HG03039 (cell line): ENCODE measurements around the gene MAD1L1.
"Not testable (repeated sequence)": the region's sequence is repeated elsewhere in the genome, so short reads cannot be mapped to it uniquely, and the experiment has no call there.

Experiments used
- ATAC-seq: cut with Tn5 transposase; IDR thresholded peaks from one replicate; pipeline ENCODE4 v1.9.1; 2021; ENCODE audit warnings: mild to moderate bottlenecking, moderate library complexity; ENCODE audit not compliant: unreplicated experiment

MAD1L1 gene

DNA sequence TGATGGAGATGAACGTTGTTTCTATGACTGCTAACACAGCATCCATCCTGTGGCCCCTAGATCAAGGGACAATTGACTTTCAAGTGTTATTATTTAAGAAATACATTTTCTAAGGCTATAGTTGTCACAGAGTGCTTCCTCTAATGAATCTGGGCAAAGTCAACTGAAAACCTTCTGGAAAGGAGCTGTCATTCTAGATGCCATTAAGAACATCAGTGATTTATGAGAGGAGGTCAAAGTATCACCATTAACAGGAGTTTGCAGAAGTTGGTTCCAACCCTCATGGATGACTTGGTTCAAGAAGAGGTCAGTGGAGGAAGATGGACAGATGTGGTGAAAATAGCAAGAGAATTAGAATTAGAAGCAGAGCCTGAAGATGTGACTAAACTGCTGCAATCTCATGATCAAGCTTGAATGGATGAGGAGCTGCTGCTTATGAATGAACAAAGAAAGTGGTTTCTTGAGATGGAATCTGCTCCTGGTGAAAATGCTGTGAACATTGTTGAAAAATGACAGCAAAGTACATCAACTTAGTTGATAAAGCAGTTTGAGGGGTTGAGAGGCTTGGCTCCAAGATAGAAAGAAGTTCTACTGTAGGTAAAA lies 400.7 kb downstream of the MAD1L1 start:
- not testable (repeated sequence) for ATAC-seq

DNA sequence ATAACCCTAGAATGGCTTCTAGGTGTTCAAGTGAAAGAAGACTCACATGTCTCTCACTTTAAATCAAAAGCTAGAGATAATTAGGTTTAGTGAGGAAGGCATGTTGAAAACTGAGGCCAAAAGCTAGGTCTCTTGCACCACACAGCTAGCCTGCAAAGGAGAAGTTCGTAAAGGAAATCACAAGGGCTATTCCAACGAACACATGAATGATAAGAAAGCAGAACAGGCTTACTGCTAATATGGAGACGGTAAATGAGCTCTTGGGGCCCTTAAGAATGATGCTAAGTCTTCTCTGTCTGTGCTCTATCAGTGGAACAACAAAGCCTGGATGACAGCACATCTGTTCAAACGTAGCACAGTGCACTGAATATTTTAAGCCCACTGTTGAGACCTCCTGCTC lies 401.3 kb downstream of the MAD1L1 start:
- not testable (repeated sequence) for ATAC-seq

DNA sequence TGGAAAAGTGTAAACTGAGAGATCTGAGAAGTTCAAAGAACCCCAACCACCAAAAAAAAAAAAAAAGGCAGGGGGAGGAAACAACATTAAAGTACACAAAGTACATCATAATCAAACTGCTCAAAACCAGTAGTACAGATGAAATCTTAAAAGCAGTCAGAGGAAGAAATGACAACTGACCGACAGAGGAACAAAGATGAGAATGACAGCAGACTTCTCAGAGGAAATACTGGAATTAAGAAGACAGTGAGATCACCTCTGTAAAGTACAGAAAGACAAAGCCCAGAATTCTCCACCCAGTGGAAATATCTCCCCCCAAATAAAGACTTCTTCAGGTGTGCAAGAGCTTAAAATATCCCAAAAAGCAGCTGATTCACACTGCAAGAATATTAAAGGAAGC lies 403.1 kb downstream of the MAD1L1 start:
- not testable (repeated sequence) for ATAC-seq

DNA sequence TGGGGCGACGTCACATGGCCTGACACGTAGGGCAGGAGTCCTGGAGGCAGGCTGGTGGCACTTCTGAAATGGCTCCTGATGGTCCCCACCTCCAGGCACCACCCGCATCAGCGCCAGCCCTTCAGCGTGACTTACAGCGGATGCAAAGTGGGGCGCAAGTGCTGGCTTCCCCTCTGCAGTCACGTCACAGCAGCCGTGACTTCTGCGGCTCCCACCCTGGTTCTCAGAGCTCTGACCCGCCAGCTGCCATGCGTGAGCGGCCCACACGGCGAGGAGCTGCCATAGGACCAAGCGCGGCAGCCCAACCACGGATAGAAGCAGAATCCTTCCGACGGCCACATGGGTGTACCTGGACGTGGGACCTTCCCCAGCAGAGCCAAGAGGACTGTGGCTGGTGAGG lies 403.6 kb downstream of the MAD1L1 start:
- ATAC-seq, result no peak

DNA sequence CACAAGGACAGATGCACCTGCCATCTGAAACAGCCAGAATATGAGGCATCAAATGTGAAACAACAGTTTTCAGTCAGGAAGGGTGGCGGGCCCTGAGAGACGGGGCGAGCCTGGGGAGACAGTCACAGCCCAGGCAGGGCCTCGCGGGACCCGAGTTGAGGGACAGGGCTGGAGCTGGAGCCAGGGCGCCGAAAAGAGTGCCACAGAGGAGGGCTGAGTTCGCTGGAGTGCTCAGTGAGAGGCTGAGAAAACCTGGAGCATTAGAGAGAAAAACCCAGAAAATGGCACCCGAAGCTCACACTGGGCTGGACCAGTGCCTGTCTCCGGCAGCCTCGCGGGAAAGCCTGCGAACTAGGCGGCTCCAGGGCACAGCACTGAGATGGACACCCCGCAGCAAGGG lies 404.6 kb downstream of the MAD1L1 start:
- not testable (repeated sequence) for ATAC-seq

DNA sequence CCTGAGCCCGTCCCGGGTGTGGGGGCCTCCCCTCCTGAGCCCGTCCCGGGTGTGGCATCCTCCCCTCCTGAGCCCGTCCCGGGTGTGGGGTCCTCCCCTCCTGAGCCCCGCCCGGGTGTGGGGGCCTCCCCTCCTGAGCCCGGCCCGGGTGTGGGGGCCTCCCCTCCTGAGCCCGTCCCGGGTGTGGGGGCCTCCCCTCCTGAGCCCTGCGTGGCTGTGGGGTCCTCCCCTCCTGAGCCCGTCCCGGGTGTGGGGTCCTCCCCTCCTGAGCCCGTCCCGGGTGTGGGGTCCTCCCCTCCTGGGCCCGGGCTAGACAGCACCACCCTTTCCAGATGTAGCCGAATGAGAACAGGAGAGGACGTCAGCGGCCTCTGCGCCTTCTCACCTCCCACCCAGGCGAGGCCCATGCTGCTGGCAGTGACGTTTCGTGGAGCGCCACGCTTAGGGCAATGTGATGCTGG lies 405.2 kb downstream of the MAD1L1 start:
- not testable (repeated sequence) for ATAC-seq

DNA sequence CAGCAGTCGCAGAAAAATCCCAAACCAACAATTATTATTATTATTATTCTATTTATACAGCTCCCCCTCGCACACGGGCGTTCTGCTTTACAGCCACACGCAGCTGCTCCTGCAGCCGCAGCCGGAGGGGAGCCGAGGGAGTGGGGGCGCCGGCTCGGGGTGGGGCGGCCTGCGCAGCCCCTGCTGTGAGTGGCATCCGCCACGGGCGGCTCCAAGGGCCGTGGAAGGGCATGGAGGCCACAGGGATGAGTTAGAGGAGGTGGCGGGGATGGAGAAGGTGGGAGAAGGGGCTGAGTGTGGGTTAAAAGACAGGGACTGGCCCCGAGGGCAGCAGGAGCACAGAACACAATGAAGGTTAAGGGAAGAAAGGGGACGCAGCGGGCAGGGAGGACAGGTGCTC lies 405.8 kb downstream of the MAD1L1 start:
- ATAC-seq, result not testable (repeated sequence)

DNA sequence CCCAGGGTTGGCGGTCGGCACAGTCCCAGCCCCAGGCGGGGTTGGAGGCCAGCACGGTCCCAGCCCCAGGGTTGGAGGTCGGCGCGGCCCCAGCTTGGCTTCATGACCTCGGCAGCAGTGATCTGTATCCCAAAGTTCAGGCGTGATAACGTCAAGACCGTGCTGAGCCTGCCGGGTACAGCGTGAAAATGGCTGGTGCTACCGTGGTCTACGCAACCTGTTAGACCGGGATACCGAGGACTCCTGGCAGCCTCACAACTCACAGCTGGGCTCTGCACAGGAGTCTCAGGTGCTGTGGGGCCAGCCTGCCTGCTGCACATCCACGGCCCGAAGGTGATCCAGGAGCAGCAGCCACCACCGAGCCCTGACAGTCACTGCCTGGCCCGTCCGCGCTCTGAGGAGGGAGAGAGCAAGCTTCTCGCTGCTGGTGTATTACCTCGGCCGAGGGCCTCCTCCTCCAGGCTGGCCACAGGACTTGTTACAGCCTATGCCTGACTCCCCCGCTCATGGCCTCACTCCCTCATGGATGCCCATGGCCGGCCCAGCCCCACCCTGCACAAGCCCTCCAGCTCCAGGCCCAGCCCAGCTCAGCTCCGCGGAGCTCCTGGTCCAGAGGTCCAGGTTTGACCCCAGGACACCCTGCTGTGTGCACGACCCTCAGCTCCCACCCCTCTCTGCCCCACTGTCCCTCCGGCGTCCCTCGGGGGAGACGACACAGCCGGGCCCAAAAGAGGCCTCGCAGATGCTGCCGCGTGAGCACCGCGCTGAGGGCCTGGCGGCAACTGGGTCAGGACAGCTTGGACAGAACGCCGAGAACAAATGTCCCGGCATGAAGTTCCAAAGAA lies 406.6 kb downstream of the MAD1L1 start:
- ATAC-seq, result no peak

DNA sequence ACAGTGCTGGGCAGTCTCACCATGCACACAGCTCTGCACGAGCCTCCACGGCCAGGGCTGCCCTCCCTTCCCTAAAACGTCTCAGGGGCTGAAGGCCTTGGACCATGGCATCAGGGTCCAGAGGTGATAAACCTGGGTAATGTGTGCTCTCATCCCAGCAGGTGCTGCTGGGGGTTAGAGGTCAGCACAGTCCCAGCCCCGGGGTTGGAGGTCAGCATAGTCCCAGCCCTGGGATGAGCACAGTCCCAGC lies 407.2 kb downstream of the MAD1L1 start:
- not testable (repeated sequence) for ATAC-seq

DNA sequence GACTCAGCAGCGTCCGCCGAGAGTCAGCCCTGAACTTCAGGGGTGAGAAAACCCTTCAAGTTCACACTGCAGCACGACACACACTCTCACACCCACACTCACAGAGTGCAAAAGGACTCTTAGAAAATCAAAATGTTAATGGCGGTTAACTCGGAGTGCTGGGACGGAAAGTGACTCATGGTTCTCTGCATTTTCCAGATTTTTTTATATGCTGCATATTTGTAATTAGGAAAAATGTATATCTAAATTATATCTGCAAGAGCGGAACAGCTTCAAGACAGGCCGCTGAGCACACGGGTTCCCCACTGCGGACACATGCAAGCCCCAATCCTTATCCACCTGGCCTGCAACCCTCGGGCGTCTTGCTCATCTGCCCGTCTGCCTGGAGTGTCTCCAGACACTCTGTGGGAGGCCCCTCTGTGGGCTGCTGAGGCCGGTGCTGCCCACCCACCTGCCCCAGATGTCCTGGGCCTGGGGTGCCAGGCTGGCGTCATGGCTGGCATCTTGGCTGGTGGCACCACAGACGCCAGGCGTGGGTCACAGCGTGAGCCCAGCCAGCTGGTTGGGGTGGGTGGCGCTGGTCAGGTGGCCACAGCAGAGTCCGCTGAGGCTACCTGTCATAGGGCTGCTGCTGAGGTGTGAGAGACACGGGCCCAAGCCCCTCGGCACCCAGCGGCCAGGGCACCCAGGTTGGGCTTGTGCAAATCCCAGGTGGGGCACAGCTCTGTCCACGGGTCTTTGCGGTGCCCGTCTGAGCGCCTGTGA lies 407.7 kb downstream of the MAD1L1 start:
- ATAC-seq, result not testable (repeated sequence)

DNA sequence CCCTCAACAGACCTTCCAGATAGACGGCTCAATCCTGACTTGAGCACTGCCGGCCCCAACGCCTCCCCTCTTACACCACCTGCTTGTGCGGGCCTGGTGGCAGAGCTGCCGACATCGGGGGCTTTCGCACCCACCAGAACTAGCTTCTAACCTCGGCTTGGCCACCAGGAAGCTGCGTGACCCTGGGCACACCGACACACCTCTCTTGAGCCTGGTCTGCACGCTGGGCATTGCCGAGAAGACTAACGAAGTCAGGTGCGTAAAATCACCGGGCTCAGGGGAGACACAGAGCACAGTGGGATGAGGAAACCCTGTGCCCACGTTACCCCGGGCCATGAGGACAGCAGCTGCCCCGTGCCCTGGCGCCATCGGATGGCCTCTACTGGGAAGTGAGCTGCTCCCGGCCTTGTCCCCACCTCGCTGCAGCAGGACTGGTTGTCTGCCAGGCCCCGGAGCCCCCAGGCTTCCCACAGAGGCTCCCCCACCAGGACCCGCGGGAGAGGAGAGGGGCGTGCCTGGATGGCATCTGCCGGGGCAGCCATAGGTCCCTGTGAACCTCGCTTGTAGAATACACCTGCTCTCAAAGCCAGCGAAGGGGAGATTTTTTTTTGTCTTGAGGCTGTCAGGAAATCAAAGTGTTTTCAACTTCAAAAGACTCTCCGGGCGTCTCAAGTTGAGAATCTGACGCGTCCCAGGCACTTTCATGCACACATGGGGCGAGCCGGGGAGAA lies 408.4 kb downstream of the MAD1L1 start:
- not testable (repeated sequence) for ATAC-seq

DNA sequence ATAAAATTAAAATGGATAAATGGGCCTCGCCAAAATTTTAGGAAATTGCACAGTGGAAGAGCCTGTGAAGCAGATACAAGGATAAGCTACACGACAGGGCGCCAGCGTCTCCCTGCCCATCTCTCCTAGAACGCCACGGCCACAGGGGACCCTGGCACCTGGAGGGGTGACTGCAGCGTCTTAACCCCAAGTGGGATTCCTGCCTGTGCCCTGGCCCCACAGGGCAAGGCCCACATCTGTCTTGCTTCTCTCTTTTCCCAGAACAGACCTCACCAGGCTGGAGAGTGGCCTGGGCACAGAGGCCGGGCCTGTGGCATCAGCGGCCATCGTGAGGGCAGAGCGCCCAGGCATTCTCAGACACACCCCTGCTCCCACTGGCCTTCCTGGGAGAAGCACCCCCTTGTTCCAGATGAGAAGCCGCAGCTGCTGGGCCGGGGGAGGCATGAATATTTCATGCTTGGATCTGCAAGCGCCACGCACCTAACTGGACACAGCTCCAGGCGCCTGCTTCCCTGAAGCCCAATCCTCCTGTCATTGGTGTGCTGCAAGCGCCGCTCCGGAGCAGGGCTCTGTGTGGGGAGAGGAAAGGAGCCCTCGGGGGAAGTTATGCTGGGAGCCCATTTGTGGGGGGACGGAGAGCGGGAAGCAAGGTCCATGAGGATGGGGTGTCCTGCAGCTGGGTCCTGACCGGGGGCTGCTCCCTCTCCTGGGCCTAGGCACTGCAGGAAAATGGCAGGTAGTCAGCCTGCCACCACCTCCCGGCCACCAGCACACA lies 409.2 kb downstream of the MAD1L1 start:
- ATAC-seq, result no peak

DNA sequence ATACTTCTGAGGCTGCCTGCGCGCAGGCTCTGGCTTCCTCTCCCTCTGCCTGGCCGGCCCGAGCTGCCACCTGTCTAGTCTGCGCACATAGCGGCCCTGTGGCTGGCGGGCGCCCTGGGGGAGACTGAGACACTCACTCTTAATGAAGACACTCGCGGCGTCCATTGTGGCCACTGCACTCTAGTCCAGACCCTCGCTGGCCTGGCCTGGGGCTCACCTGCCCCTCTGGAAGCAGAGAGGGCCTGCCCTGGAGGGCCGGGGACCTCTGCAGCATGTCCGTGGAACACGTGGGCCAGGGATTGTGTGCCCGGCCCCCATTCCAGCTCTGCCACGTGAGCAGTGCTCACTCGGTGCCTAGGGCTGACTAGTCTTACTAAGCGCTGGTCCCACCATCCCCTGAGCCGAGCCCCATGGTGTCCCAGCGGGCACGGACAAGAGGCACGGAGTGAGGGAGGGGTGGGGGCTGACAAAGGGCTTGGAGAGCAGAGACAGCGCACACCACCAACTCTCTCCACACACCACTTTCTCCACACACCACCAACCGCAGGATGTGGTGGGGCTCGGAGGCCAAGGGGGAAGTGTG lies 413.4 kb downstream of the MAD1L1 start:
- ATAC-seq, result no peak

DNA sequence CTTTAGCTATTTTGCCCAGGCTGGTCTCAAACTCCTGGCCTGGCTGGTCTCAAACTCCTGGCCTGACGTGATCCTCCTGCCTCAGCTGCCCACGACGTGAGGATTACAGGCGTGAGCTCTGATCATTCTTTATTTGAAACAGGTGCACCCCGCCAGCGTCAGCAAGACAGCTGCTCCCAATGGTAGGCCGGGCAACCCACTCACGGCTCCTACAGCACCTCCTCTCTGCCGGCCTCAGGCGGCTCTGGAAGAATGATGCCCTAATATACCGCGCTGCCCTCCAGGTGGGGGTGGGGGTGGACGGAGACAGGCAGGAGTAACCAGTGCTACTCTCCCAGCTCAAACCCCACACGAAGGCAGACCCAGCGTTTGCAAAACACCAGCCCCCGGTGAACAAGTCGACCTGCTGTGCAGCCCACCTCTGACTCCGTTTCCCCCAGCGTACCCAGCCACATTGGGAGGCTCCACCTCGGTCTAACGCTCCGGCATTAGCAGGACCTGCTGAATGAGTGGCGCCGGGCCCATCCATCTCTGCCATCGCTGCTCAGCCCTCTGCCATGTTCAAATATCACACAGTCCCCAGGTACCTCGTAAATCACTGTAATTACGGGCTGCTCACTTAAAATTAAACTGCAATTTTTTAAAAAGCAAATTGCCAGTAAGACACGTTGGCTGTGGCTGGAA lies 414.0 kb downstream of the MAD1L1 start:
- ATAC-seq, result no peak

DNA sequence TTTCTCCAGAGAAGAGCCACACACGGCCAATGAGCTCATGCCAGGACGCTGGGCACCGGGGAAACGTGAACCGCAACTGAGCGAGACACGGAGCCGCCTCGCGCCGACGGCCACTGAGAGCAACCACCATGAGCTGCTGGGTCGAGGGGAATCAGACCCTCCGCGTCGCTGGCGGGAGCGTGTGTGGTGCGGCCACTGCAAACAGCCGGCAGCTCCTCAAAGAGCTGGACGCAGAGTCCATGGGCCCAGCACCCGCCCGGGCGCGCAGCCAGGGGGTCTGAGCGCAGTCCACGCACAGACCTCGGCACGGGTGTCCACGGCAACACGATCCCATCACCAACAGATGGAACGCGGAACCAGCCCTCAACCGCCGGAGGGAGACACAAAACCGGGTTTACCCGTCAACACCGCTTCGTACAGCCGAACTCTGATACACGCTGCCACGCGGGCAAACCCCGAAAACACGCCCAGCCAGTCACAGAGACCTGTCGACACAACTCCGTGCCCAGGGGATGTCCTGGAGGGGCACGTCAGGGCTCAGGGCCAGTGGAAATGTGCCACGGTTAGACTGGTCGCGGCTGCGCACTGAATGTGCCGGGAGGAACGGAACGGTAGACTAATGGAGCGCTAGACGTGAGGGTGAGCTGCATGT lies 415.6 kb downstream of the MAD1L1 start:
- ATAC-seq, result no peak

DNA sequence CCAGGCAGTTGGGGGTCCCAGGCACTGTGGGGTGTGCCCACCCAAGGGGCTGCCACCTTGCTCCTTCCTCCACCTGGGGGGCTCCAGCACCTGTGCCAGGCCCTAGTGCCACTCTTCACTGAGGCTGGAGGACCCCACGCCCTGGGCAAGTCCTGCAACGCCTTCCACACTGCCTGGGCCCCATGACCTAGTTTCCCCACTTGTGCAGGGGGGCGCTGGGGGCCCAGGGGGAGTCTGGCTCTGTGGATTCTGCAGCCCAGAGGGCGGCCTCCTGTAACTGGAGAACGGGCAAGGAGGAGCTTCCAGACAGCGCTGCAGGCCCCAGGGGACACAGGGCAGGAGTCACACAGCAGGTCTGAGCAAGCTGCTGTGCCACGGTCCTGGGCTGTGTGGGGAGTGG lies 416.3 kb downstream of the MAD1L1 start:
- not testable (repeated sequence) for ATAC-seq

DNA sequence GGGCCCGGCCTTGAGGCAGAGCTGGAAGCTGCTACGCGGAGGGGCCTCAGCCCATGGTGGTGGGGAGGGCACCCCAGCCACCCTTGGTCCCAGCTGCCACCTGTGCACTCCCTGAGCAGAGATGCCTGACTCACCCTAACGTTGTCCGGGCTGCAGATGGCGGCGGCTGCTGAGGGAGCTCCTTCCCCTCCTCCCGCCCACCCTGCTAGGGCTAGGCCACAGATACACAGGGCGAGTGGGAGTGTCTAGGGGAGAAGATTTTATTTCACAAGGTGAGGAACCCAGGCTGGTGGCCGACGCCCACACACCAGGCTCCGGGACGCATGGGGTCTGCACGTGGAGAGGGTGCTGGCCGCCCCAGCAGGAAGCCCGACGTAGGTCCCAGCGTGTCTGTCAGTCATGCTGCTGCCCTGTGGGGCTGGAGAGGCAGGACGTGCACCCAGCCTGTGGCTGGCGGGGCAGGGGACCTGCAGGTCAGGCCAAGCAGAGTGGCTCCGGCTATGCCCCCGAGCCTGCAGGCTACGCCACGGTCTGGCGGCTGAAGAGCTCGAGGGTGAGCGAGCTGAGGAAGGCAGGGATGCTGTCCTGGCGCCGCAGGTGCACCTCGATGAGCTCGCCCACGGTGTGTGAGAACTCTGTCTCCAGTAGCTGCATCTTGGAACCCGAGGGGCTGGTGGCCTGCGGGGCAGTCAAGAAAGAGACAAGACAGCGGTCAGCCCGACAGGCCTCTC lies 417.0 kb downstream of the MAD1L1 start:
- not testable (repeated sequence) for ATAC-seq

DNA sequence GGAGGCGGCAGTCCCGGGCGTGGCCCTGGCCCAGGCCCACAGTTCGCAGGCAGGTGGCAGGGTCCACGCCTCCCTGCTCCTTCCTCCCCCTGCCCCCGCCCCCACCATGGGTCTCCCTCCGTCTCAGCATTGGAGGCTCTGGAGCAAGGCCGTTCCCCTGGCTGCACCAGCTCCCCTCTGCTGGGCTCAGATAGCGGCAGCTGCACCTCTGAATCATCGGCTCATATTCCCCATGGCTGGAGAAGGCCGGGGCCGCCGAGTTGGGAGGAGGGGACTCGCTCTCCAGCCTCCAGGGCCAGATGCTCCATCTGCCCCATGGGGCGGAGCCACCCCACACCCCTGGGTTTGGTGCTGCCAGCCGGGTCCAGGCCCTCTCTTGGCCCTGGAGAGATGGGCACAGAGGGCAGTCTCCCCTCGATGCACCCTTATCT lies 417.7 kb downstream of the MAD1L1 start:
- ATAC-seq, result no peak
